Natural killer cell (primary cell): Measurements from ENCODE around the gene SPOCD1. TPM values are rescaled to one million over a fixed set of nuclear protein-coding genes. Genes with fewer than 3 reads are reported as not detected.

Experiments used
- ATAC-seq, 3 donors: fragments of 150-1000 bp in 2 of 3; fragments of 200-7000 bp in 1 of 3; cut with Tn5 transposase; 1 replicate in 1 of 3; 2 replicates in 2 of 3; pipeline ENCODE4 v1.10.0; 2021; ENCODE audit warnings: mild to moderate bottlenecking in 2 of 3, moderate library complexity in 2 of 3
- DNase-seq, 2 donors: peaks; one replicate each; pipeline versions ENCODE4 v3.0.0 to v3.0.0-alpha.2; 2013 to 2021; ENCODE audit warnings: mixed read lengths in 1 of 2
- H3K27ac ChIP-seq: one replicate; pipeline ENCODE4 v1.5.1; 2013; ENCODE audit warnings: mild to moderate bottlenecking, low read length
- H3K27me3 ChIP-seq: one replicate; pipeline ENCODE4 v1.6.1; 2013; ENCODE audit warnings: low read length; ENCODE audit not compliant: control insufficient read depth, insufficient read depth
- H3K36me3 ChIP-seq: one replicate; pipeline ENCODE4 v1.6.1; 2013; ENCODE audit warnings: low read length; ENCODE audit not compliant: control insufficient read depth, insufficient read depth
- H3K4me1 ChIP-seq: one replicate; pipeline ENCODE4 v1.6.1; 2013; ENCODE audit warnings: low read length; ENCODE audit not compliant: control insufficient read depth, insufficient read depth
- H3K4me3 ChIP-seq: one replicate; pipeline ENCODE4 v1.5.1; 2013; ENCODE audit warnings: low read length
- H3K9me3 ChIP-seq: one replicate; pipeline ENCODE4 v1.6.1; 2013; ENCODE audit warnings: low read length; ENCODE audit not compliant: control insufficient read depth, insufficient read depth
- H3K27ac Mint-ChIP-seq, 2 donors: one replicate each; pipeline ENCODE4 v1.8.0; 2022; ENCODE audit warnings: mild to moderate bottlenecking in 2 of 2, mixed read lengths in 2 of 2, moderate library complexity in 1 of 2
- H3K27me3 Mint-ChIP-seq, 2 donors: one replicate each; pipeline ENCODE4 v1.8.0; 2022; ENCODE audit warnings: low read depth in 2 of 2, mixed read lengths in 2 of 2
- H3K36me3 Mint-ChIP-seq: one replicate; pipeline ENCODE4 v1.8.0; 2022; ENCODE audit warnings: mixed read lengths
- H3K4me1 Mint-ChIP-seq, 2 donors: one replicate each; pipeline ENCODE4 v1.8.0; 2022; ENCODE audit warnings: mixed read lengths in 2 of 2
- H3K4me3 Mint-ChIP-seq: one replicate; pipeline ENCODE4 v1.8.0; 2022; ENCODE audit warnings: mild to moderate bottlenecking, moderate library complexity, mixed read lengths
- H3K9me3 Mint-ChIP-seq, 2 donors: one replicate each; pipeline ENCODE4 v1.8.0; 2022; ENCODE audit warnings: mixed read lengths in 2 of 2
- WGBS: methylation state at CpG from one replicate; pipeline ENCODE4 v1.1.7; 2013; ENCODE audit warnings: missing lambda C conversion rate; ENCODE audit not compliant: insufficient coverage; 5-methylcytosine and 5-hydroxymethylcytosine counted together
- intact Hi-C: fragments of 100-400 bp; cut with micrococcal nuclease; formaldehyde crosslinking; loops from one replicate; pipeline ENCODE4 v1.14.2; 2022
- total RNA-seq, 4 donors: library from RNA; stranded (reverse); fragments of 120-200 nt in 1 of 4; gene quantifications; one replicate each; pipeline versions ENCODE4 v1.2.3 to v1.2.4, GENCODE V29; 2013 to 2022
- TF ChIP-seq, protein P1 (sequence below): fragments of 200-600 bp; IDR thresholded peaks from one replicate; pipeline ENCODE4 v1.8.0; 2022; ENCODE audit warnings: antibody characterized with exemption

Gene SPOCD1
- total RNA-seq, 3 donors from 2014 or later (not counting 1 experiment from before 2014, with no cell fraction given), result 0.54 to 0.68 TPM; not detected in 1

DNA sequence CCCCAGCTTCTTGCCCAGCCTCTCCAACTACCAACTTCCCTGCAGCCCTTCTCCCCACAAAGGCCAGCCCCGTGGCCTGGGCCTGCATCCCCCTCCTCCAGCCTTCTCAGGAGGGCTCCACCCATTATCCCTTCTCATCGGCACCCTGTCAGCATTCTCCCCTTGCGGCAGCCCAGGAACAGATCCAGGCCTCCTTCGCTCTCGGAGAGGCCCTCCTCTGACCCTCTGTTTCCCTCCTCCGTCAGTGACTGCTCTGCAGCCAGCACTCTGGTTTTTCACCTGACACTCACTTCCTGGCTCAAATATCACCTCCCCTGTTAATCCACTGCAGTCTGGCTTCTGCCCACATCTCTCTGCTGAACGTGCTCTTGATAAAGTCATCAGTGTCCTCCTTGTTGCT, 69.1 kb downstream of the SPOCD1 start:
- intact Hi-C loops, result loop anchor here (5.0 kb wide), 1 partner anchor 84 kb away; no protein-coding TSS in a partner anchor
- WGBS, result 38% methylated on average over 7 of the region's 7 CpGs
- Histone ChIP-seq H3K9me3 (no peaks in the 10 kb centered on the region), H3K36me3 (no peaks in the 10 kb centered on the region), H3K4me3 (no peak overlapping the region), H3K4me1 (peaks cover 79% of the 10 kb centered on the region), H3K27ac (peak overlapping the region; percentile 62), H3K27me3 (no peaks in the 10 kb centered on the region)
- Mint-ChIP-seq H3K27ac (peak overlapping the region; percentile 71 to 89), H3K36me3 (no peaks in the 10 kb centered on the region), H3K27me3 (no peaks in the 10 kb centered on the region), H3K9me3 (no peaks in the 10 kb centered on the region), H3K4me3 (peak overlapping the region; percentile 85), H3K4me1 (peaks cover 61 to 70% of the 10 kb centered on the region in 2 donors)
- peak; percentile 61 to 66 (median 63) for ATAC-seq
- TF ChIP-seq, protein P1, sequence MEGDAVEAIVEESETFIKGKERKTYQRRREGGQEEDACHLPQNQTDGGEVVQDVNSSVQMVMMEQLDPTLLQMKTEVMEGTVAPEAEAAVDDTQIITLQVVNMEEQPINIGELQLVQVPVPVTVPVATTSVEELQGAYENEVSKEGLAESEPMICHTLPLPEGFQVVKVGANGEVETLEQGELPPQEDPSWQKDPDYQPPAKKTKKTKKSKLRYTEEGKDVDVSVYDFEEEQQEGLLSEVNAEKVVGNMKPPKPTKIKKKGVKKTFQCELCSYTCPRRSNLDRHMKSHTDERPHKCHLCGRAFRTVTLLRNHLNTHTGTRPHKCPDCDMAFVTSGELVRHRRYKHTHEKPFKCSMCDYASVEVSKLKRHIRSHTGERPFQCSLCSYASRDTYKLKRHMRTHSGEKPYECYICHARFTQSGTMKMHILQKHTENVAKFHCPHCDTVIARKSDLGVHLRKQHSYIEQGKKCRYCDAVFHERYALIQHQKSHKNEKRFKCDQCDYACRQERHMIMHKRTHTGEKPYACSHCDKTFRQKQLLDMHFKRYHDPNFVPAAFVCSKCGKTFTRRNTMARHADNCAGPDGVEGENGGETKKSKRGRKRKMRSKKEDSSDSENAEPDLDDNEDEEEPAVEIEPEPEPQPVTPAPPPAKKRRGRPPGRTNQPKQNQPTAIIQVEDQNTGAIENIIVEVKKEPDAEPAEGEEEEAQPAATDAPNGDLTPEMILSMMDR, result no peak
- peak; percentile 26 to 31 for DNase-seq

DNA sequence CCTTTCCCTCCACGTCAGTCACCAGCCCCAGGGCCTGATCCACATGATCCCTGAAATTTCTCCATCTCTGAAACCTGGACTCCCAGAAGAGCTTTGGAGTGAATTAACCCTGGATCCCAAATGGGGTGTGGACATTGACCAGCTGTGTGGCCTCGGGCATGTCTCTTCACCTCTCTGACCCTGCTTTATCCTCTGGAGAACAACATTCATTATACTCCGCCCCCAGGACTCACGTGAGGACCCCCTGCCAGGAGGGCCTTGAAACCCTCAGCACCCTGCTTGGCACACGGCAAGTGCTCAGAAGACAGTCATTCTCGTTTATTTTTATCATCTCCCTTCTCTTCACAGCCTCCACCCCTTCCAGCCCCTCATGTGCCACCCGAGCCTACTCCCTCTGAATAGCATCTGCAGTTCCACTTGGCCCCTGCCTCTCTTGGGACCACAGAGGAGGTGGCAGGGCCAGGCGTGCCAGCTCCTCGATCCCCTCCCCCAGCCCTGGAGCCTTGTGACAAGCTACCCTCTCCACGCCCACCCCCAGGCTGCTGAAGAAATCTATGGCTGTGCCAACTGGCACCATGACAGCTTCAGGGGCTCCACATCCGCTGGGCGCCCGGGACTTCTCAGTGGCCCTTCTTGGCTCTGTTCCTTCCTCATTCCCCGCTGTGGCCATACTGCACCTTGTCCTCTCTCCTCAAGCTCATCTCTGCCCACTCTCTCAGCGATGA, 69.7 kb downstream of the SPOCD1 start:
- no peak overlapping the region for H3K4me3 ChIP-seq
- ATAC-seq, result no peak
- Mint-ChIP-seq H3K4me1 (peaks cover 56 to 64% of the 10 kb centered on the region in 2 donors), H3K27ac (peak overlapping the region; percentile 71 to 89), H3K4me3 (peak overlapping the region; percentile 85), H3K27me3 (no peaks in the 10 kb centered on the region), H3K9me3 (no peaks in the 10 kb centered on the region), H3K36me3 (no peaks in the 10 kb centered on the region)
- H3K4me1 ChIP-seq, result peaks cover 76% of the 10 kb centered on the region
- H3K27me3 ChIP-seq, result no peaks in the 10 kb centered on the region
- TF ChIP-seq, protein P1, result no peak
- peak overlapping the region; percentile 62 for H3K27ac ChIP-seq
- no peaks in the 10 kb centered on the region for H3K9me3 ChIP-seq
- WGBS, result 71% methylated on average over 15 of the region's 15 CpGs
- no peaks in the 10 kb centered on the region for H3K36me3 ChIP-seq
- intact Hi-C loops, result loop anchor here (5.0 kb wide), 1 partner anchor 84 kb away; no protein-coding TSS in a partner anchor
- no peak for DNase-seq

DNA sequence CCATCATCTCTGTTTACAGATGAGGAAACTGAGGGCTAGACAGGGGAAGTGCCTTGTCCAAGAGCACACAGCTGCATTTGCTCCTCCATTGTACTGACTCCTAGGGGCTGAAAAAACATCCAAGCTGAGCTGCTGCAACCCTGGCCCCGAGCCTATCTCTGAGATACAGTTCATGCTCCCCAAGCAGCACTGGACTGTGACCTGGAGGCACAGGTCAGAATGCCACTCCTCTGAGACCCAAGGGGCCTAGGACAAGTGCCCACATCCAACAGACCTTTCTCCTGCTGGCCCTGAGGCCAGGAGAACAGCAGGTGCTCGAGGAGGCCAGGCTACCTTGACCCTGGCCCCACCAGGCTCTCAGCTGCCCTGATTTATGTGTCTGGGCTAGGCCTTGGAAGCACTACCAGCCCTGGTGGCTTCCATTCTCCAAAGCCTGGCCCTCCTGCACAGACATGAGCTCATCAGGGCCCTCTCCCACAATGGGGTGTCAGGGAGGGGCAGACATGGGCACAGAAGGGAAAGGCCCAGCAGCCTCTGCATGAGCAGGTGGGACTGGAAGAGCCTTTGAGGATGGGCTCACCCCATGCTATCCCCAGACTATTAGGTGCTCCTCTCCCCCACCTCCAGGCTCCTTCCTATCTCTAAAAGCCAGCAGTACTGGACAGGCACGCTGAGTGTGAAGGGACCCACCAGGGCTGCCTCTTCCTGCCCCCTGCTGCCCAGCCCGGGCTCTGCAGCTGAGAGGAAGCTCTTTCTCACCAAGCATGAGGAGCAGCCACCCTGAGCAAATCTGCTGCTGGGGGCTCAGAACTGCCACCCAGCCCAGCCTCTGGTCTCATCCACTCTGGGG, 70.5 kb downstream of the SPOCD1 start:
- no peaks in the 10 kb centered on the region for H3K9me3 Mint-ChIP-seq
- WGBS, result 46% methylated on average over 4 of the region's 4 CpGs
- H3K27me3 ChIP-seq, result no peaks in the 10 kb centered on the region
- peak overlapping the region in 1 of 2 donors; percentile 89 for H3K27ac Mint-ChIP-seq
- H3K4me3 ChIP-seq, result no peak overlapping the region
- H3K27ac ChIP-seq, result no peak overlapping the region
- peak; percentile 70 to 81 (median 79) for ATAC-seq
- intact Hi-C loops, result loop anchor here (5.0 kb wide), 1 partner anchor 83 kb away; no protein-coding TSS in a partner anchor
- DNase-seq, result peak; percentile 62 to 64
- no peaks in the 10 kb centered on the region for H3K36me3 ChIP-seq
- no peaks in the 10 kb centered on the region for H3K36me3 Mint-ChIP-seq
- no peaks in the 10 kb centered on the region for H3K9me3 ChIP-seq
- peaks cover 48 to 56% of the 10 kb centered on the region in 2 donors for H3K4me1 Mint-ChIP-seq
- no peaks in the 10 kb centered on the region for H3K27me3 Mint-ChIP-seq
- TF ChIP-seq, protein P1, result peak; percentile 67
- peaks cover 68% of the 10 kb centered on the region for H3K4me1 ChIP-seq
- H3K4me3 Mint-ChIP-seq, result peak overlapping the region; percentile 56
